Measurements from ENCODE around the gene DOHH. TPM values are rescaled to one million over a fixed set of nuclear protein-coding genes. Genes with fewer than 3 reads are reported as not detected.

Gene DOHH
- polyA plus RNA-seq, 3 donors = 5.4 to 11.8 (median 9.6) TPM

DNA sequence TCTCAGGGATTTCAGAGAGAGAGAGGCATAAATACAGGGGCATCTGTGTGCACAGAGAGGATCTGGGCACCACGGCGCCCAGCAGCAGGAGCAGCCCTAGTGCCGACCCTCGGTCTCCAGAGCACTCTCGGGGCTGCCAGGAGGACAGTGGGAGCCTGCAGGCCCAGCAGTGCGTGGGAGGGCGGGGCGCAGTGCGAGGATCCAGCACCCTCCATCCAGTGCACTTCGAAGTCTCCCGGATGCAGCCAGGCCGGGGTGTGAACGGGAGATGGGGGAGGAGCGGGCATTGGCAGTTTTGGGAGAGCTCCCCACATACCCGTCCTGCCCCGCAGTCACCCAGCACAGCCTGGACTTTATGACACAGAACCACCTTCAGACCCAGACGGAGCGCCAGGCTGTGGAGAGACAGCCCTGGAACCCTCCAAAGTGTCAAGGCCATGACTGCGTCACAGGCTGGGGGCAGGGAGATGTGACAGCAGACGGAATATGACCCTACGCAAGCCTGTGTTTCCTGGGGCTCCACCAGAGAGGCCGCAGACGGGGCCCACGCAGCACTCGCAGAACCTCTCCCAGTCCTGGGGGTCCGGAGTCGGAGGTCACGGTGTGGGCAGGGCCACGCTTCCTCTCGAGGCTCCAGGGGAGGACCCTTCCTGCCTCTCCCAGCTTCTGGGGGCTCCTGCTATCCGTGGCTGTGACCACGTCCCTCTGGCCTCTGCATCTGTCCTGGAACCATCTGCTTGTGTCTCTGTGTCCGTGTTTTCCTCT is 23.8 kb upstream of the DOHH start:
- DNase-seq (ENCODE audit: extremely low read depth in 1 of 11, low read depth in 9 of 11, low spot score in 4 of 11) = no peak

DNA sequence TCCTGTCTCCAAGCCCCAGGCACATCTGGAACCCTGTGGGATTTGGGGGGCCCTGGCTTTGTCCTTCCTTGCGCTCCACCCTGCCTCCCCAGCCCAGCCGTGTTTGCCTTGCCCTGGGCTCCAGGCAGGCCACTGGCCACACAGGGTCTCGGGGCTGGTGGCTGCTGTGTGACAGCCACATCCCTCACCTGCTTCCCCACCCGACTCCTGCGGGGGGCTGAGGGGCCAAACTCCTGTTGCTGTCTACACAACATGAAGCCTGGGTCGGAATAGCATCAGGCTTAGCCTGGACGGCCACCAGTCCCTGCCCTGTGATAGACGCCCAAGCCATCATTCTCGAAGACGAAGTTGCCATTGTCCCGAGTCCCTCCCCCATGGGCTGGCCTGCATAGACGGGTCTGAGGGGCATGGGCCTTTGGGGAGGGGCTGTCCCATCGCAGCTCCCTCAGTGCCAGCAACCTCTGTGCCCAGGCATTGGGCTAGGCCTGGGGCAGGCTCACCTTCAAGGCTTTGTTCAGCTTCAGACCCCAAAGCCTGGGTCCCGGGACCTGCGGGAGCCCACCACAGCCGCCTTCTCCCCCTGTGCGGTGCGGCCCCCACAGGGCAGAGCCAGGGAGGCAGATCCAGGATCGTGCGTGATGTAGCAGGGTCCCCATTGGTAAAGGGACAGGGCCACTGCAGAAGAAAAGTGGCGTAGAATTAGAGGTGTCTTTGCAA is 23.0 kb upstream of the DOHH start:
- DNase-seq (ENCODE audit: extremely low read depth in 1 of 11, low read depth in 9 of 11, low spot score in 4 of 11) = no peak

DNA sequence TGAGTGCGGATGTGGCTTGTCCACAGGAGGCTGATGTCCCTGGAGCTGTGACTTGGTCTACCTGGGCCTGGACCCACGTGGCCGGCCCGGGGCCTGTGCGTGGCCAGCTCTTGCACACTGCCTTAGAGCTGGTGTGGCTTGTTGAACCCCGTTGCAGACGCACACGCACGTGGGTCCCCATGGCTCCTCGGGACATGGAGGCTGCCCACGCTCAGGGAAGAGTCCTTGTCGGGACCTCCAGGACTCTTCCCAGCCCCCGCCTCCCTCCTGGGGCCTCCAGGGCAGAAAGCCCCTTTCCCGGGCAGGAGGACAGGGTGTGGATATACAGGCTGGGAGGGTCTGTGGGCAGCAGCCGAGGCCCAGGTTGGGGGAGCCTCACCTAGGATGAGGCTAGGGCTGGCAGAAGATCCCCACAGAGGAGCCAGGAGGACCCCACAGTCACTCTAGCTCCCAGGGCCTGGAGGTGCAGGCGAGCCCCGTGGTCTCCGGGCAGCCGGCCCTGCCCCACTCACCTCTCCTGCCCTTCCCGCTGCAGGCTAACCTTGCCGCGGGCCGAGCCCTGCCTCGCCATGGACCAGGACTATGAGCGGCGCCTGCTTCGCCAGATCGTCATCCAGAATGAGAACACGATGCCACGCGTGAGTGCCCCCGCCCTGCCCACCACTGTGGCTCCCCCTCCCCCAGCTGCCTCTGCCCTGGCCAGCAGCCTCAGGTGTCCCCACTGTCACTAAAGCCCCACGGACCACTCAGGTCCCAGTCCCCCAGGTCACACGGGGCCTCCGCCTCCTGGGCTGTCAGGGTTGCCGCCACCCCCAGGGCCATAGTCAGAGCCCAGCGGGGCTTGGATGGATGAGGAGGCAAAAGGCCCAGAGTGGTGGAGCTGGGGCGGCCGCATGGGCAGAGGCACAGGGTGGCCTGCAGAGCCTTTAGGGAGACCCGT is 22.2 kb upstream of the DOHH start:
- DNase-seq (ENCODE audit: extremely low read depth in 1 of 11, low read depth in 9 of 11, low spot score in 4 of 11) = no peak

DNA sequence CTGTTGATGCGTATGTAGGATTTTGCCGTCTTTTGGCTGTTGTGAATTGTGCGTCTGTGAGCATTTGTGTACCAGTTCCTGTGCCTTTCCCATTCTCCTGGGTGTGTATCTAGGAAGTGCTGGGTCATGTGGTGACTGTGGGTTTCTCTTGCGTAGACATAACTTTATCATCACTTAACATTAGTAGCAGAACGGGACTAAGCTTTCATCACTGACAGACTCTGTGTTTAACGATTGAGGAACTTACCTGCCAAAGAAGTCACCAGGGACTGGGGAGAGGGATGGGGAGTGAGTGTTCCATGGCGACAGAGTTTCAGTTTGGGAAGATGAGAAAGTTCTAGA is 20.6 kb upstream of the DOHH start:
- no peak for DNase-seq (ENCODE audit: extremely low read depth in 1 of 11, low read depth in 9 of 11, low spot score in 4 of 11)

DNA sequence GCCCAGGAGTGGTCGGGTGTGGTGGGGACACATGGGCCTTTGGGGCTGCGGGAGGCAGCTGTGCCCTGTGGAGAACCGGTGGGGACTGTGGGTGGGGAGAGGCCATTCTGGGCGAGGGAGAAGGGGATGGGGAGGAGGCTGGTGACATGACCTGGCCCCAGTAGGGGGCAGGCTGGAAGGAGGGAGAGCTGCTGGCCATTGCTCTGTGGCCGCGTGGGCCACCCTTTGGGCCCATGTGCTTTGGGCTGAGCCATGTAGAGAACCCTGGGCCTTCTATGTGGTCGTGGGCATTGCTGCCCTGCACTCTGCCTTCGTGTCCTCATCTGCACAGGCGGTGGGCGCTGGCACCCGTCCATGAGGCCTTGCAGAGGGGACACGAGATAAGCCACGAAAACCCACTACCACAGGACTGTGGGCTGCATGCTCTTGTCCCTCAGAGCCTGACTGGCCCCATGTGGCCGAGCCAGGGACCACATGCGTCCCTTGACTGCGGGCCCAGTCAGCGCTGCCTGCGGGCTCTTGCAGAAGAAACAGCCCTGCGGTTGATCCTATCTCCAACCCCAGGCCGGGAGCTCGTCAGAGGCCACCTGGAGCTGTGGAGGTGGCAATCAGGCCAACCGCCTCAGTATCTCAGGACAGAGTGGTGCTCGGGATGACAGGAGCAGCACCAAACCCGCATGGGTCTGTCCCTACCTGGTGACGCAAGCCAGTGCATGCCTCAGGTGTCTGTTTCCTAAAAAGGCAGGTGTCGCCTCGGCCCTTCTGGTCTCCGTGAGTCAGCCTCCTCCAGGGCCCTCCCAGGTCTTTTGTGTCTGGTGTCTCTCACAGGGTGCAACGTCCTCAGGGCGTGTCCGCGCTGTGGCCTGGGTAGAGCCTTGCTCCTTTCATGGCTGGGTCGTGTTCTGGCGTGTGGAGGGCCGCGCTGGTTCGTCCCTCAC is 20.0 kb upstream of the DOHH start:
- DNase-seq (ENCODE audit: extremely low read depth in 1 of 11, low read depth in 9 of 11, low spot score in 4 of 11) = no peak

DNA sequence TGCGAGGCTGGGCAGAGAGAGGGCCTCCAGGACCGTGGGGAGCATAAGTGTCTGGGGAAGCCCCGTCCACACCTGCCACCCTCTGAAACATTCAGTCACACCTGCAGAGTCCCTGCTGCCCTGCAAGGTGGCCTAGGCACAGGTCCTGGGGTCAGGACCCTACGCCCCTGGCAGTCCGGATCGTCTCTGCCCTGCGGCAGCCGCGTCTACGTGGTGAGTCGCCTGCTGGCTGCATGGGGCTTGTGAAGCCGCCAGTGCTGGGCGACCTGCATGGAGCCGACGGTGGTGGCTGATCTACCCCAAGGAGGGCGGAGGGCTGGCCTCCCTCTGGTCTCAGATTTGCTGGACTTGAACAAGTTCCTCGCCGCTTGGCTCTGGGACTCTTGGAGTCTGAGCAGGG is 18.7 kb upstream of the DOHH start:
- no peak for DNase-seq (ENCODE audit: extremely low read depth in 1 of 11, low read depth in 9 of 11, low spot score in 4 of 11)

DNA sequence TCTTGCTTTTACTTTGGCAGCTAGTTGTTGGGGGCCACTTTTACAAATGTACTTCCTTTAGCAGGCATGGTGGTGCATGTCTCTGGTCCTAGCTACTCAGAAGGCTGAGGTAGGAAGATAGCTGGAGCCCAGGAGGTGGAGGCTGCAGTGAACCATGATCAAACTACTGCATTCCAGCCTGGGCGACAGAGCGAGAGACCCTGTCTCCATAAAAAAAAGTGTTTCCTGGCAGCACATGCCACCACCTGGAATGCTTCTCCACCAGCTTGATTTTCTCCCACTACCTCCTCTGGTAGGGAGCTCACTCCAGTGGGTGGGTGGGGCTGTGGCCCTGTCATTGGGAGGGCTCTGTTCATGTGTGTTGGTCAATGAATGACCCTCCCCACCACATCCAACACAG is 18.2 kb upstream of the DOHH start:
- DNase-seq (ENCODE audit: extremely low read depth in 1 of 11, low read depth in 9 of 11, low spot score in 4 of 11) = peak in 1 of 11 donors; percentile 44

DNA sequence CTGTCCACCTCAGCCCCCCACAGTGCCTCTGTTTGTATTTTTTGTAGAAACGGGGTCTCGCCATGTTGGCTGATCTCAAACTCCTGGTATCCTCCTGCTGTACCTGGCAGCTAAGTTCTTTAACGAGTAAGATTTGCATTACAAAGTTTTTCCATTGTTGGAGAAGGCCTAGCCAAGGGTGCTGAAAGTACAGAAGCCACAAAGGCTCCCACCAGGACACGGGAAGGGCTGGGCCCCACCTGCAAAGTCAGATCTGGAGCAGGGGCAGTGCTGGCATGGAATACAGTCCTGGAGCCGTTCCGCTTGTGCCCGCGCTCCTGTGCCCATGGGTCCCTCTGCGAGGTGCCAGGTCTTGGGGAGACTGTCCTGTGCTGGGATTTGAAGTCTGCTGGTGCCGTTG is 17.8 kb upstream of the DOHH start:
- no peak for DNase-seq (ENCODE audit: extremely low read depth in 1 of 11, low read depth in 9 of 11, low spot score in 4 of 11)

DNA sequence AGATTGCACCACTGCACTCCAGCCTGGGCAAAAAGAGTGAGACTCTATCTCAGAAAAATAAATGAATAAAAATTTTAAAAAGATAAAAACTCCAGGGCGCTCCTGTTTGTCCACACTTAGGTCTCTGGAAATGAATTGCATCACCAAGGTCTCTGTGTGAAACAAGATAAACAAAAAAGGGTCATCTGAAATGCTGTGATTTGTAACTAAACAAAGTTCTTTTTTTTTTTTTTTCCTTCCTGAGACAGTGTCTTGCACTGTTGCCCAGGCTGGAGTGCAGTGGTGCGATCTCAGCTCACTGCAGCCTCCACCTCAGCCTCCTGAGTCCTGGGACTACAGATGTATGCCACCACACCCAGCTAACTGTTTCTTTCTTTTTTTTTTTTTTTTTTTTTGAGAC is 17.2 kb upstream of the DOHH start:
- DNase-seq (ENCODE audit: extremely low read depth in 1 of 11, low read depth in 9 of 11, low spot score in 4 of 11) = no peak

DNA sequence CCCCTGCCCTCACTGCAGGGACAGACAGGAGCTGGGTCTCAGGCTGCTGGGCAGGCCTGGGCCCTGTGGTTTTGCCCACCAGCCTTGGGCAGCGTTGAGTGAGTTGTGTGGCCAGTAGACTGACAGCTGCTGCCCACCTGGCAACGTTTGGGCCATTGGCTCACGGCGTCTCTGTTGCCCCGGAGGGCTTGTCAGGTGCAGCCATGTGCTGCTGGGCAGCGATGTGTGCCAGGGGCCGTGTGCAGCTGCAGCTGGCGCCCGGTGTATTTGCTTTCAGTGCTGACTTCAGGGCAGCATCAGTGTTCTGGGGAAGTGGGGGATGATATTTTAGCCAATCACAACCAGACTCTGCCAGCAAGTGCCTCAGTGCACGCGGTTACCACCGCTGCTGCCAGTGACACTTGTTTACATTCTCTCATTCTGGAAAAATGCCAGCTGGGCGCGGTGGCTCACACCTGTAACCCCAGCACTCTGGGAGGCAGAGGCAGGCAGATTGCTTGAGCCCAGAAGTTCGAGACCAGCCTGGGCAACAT is 16.3 kb upstream of the DOHH start:
- no peak for DNase-seq (ENCODE audit: extremely low read depth in 1 of 11, low read depth in 9 of 11, low spot score in 4 of 11)

DNA sequence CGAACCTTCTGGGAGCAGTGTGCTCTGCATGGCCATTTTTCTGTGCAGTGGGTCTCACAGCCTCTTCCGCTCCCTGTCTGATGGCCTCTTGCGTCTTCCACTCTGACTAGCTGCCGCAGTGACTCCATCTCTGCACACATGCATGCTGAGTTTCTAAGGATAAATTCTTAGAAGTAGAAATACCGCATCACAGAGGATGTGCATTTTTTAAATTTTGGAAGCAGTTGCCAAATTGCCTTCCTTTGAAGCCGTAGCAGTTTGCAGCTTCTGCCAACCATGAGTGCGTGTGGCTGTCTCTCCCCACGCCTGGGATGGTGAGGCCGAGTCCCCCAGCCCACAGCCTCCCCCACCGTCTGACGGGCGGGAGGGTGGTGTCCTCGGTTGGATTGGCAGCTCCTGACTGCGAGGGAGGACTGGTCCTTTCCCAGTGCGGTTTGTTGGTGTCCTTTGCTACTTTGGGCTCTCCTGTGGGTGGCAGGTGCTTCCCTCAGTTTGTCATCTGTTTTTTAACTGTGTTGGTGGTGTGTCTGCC is 15.5 kb upstream of the DOHH start:
- no peak for DNase-seq (ENCODE audit: extremely low read depth in 1 of 11, low read depth in 9 of 11, low spot score in 4 of 11)

DNA sequence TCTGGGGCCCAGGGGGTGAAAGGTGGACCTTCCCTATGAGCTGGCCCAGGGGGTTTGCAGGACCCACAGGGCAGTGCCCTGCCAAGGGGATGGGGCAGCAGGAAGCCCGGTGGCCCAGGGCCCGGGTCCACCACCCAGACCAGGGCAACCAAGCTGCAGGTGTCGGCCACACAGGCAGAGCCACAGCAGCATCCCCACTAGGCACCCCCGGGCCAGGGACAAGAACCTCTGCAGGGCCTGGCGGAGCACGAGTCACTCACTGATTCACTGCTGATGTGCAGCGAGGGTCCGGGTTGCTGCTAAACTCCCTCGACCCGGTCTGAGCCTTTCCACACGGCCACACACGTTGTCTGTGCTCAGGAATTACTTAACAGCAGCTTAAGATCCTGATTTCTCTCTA is 14.5 kb upstream of the DOHH start:
- DNase-seq (ENCODE audit: extremely low read depth in 1 of 11, low read depth in 9 of 11, low spot score in 4 of 11) = no peak

DNA sequence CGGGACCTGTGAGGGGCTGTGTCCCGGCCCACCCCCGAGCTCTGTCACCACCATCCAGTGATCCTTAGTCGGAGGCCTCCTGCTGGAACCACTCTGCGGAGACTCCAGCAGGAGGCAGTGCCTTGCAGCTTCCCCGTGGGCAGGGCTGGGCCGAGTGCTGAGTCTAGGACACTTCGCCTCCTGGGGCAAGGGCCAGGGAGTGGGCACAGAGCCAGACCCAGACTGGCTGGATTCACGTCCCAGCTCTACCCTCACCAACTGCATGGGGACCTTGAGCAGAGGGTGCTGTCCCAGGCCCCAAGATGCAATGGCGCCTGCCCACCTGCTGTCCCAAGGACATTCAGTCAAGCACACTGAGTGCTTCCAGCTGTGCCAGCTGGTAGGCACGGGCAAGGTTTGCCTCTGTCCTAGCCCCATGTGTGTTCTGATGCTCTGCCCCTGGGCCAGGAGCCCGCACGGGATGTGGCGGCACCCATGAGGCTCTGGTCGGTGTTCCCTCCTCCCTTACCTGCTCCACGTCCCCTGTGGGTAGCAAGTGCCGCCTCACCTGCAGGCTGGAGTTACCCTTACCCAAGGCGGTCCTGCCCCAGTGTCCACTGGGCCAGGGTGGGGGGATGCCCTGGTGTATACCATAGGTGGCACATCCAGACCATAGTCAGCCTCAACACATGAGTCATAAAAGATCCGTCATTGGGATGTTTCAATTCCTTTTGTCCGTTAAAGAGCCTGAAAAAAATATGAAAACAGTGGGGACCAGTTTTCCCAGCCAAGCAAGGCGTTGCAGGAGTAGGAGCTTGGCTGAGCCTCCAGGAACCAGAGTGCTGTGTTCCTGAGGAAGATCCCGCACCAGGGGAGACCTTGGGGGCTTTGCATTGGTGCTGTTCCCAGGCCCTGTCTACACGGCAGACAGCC is 13.0 kb upstream of the DOHH start:
- no peak for DNase-seq (ENCODE audit: extremely low read depth in 1 of 11, low read depth in 9 of 11, low spot score in 4 of 11)

DNA sequence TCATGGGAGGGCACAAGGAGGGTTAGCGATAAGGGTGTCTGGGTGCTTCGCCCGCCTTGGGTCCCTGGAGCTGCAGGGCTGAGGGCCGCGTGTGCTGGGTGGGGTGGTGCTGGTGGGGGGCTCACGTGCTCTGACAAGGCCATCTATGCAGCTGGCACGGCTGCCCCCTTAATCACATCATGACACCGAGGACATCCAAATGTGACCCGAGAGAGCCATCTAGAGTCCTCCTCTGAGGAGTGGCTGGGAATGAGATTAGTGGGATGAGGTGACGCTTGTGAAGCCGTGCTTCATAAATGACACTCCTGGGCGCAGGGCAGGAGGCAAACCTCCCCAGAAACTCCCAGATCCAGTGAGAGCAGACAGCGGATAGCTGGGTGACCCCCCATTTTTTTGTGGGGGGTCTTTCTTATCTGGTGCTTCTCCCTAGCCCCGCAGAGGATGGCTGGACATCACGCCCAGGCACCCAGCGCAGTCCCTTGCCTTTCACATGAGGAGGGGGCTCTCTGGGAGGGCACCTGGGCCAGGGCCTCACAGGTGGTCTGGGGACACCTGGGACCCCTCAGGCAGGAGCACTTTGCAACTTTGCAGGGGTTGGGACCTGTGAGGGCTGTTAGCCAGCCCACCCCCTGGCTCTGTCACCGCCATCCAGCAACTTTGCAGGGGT is 12.2 kb upstream of the DOHH start:
- DNase-seq (ENCODE audit: extremely low read depth in 1 of 11, low read depth in 9 of 11, low spot score in 4 of 11) = no peak

DNA sequence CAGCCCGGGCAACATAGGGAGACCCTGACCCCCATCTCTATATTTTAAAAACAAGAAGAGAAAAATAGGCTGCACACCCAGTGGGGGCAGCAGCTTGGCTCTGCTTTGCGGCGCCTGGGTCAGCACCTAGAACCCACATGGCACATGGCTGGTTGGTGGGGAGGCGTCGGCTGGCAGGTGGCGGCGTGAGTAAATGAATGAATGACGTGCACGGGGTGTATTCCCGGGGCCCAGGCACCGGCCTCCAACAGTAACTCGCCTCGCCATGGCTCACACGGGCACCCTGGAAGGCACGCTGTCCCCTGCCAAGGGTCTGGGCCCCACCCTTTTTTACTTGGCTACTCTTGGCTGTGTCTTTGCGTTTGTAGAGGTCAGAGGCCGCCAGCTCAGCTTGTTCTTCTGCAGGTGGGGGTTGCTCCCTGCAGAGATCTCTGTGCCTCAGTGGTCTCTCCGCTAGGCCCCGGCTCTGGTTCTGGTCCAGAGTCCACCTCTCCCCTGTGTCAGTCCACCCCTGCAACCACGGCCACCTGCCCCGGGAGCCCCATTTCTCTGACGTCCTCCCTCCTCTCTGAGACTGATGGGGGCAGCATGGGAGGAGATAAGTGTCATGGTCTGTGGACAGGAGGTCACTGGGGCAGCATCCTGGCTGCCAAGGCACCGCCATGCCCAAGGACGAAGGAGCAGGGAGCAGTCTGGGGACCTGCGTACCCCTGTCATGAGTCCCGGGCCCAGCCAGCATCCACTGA is 11.2 kb upstream of the DOHH start:
- no peak for DNase-seq (ENCODE audit: extremely low read depth in 1 of 11, low read depth in 9 of 11, low spot score in 4 of 11)

DNA sequence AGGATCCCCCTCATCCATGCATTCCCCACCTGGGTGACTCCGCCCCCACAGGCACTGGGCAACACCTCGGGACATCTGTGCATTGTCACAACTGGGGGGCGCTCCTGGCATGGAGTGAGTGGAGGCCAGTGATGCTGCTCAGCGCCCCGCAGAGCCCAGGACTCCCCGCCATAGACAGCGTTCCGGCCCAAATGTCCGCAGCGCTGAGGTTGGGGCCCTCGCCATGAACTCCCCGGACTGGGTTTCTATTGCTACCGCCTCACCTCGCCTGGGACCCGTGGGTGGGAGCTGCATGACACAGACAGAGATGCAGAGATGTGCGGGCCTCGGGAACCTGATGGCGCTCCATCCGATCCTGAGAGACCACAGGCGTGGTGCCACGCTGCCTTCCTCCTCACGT is 10.3 kb upstream of the DOHH start:
- no peak for DNase-seq (ENCODE audit: extremely low read depth in 1 of 11, low read depth in 9 of 11, low spot score in 4 of 11)

All from renal cortex interstitium (tissue), 11 donors.